Measurements from ENCODE around the gene ASCC3.
"Not testable (repeated sequence)": the region's sequence is repeated elsewhere in the genome, so short reads cannot be mapped to it uniquely, and the experiment has no call there.

The ASCC3 gene

GRCh38 chr6:100657678-100658330, 223.3 kb downstream of the ASCC3 start:
- DNase-seq, result peak; percentile 16

- not testable (repeated sequence) for DNase-seq
Measured at GRCh38 chr6:100641147-100641546, 240.0 kb downstream of the ASCC3 start.

- no peak for DNase-seq
Measured at GRCh38 chr6:100633096-100633777, 247.9 kb downstream of the ASCC3 start.

- no peak for DNase-seq
Measured at GRCh38 chr6:100630536-100630935, 250.6 kb downstream of the ASCC3 start.

- no peak for DNase-seq
Measured at GRCh38 chr6:100627911-100628758, 253.0 kb downstream of the ASCC3 start.

- DNase-seq, result no peak
Measured at GRCh38 chr6:100626721-100627120, 254.4 kb downstream of the ASCC3 start.

GRCh38 chr6:100622907-100623692, 258.0 kb downstream of the ASCC3 start:
- DNase-seq, result no peak

GRCh38 chr6:100620085-100620840, 260.9 kb downstream of the ASCC3 start:
- DNase-seq, result no peak

- no peak for DNase-seq
Measured at GRCh38 chr6:100618351-100618671, 262.8 kb downstream of the ASCC3 start.

- DNase-seq, result no peak
Measured at GRCh38 chr6:100617633-100618350, 263.3 kb downstream of the ASCC3 start.

- no peak for DNase-seq
Measured at GRCh38 chr6:100614933-100615332, 266.2 kb downstream of the ASCC3 start.

GRCh38 chr6:100614386-100614785, 266.7 kb downstream of the ASCC3 start:
- no peak for DNase-seq

- no peak for DNase-seq
Measured at GRCh38 chr6:100613656-100614055, 267.5 kb downstream of the ASCC3 start.

- no peak for DNase-seq
Measured at GRCh38 chr6:100612094-100612493, 269.0 kb downstream of the ASCC3 start.

- DNase-seq, result no peak
Measured at GRCh38 chr6:100599088-100599770, 281.9 kb downstream of the ASCC3 start.

- no peak for DNase-seq
Measured at GRCh38 chr6:100595456-100595855, 285.7 kb downstream of the ASCC3 start.

GRCh38 chr6:100593522-100593921, 287.6 kb downstream of the ASCC3 start:
- DNase-seq, result no peak

- DNase-seq, result no peak
Measured at GRCh38 chr6:100592929-100593328, 288.2 kb downstream of the ASCC3 start.

- DNase-seq, result no peak
Measured at GRCh38 chr6:100577425-100577824, 303.7 kb downstream of the ASCC3 start.

GRCh38 chr6:100575921-100576320, 305.2 kb downstream of the ASCC3 start:
- peak; percentile 45 for DNase-seq

GRCh38 chr6:100574836-100575235, 306.3 kb downstream of the ASCC3 start:
- peak; percentile 73 for DNase-seq

Measured in NCI-H524 treated with DMSO at 0.1 percent for 48 hours (cell line).